Liver (tissue), 9 donors: Measurements from ENCODE around the gene ZNF410. TPM values are rescaled to one million over a fixed set of nuclear protein-coding genes. Genes with fewer than 3 reads are reported as not detected.

Experiments used
- DNase-seq: peaks from one replicate; pipeline ENCODE4 v3.0.0-alpha.2; 2017; ENCODE audit warnings: low spot score
- H3K27ac ChIP-seq, 2 donors: one replicate each; pipeline ENCODE4 v1.7.0; 2013; ENCODE audit warnings: inconsistent platforms in 2 of 2, low read length in 2 of 2, control low read depth in 1 of 2, low read depth in 1 of 2, mild to moderate bottlenecking in 1 of 2
- H3K27me3 ChIP-seq, 4 donors: one replicate each; pipeline versions ENCODE4 v1.6.1 to v1.7.0; 2013; ENCODE audit warnings: low read length in 3 of 4, inconsistent platforms in 1 of 4, mild to moderate bottlenecking in 1 of 4, moderate library complexity in 1 of 4; ENCODE audit not compliant: control insufficient read depth in 4 of 4, insufficient read depth in 4 of 4
- H3K36me3 ChIP-seq, 4 donors: one replicate each; pipeline versions ENCODE4 v1.6.1 to v1.7.0; 2013; ENCODE audit warnings: low read length in 3 of 4, mild to moderate bottlenecking in 3 of 4, low read depth in 1 of 4, moderate library complexity in 1 of 4; ENCODE audit not compliant: control insufficient read depth in 4 of 4, insufficient read depth in 3 of 4
- H3K4me1 ChIP-seq, 4 donors: one replicate each; pipeline versions ENCODE4 v1.6.1 to v1.7.0; 2013; ENCODE audit warnings: low read length in 3 of 4, mild to moderate bottlenecking in 3 of 4, moderate library complexity in 1 of 4; ENCODE audit not compliant: control insufficient read depth in 4 of 4, insufficient read depth in 4 of 4
- H3K4me3 ChIP-seq, 3 donors: one replicate each; pipeline versions ENCODE4 v1.6.1 to v1.7.0; 2013; ENCODE audit warnings: low read length in 3 of 3, control low read depth in 1 of 3, low read depth in 1 of 3, mild to moderate bottlenecking in 1 of 3
- H3K9ac ChIP-seq, 2 donors: one replicate each; pipeline ENCODE4 v1.7.0; 2013; ENCODE audit warnings: low read length in 2 of 2, mild to moderate bottlenecking in 2 of 2, moderate library complexity in 2 of 2, control low read depth in 1 of 2, low read depth in 1 of 2
- H3K9me3 ChIP-seq, 4 donors: one replicate each; pipeline versions ENCODE4 v1.6.1 to v1.7.0; 2013; ENCODE audit warnings: low read length in 3 of 4; ENCODE audit not compliant: control insufficient read depth in 4 of 4
- EGR1 ChIP-seq, 2 donors: IDR thresholded peaks; 2 replicates each; pipeline ENCODE4 v1.6.1; 2016 to 2018; ENCODE audit warnings: antibody characterized with exemption in 2 of 2, low read depth in 2 of 2
- FOXA1 ChIP-seq: IDR thresholded peaks from 2 replicates; pipeline ENCODE4 v1.6.1; 2016; ENCODE audit warnings: antibody characterized with exemption
- FOXA2 ChIP-seq: IDR thresholded peaks from 2 replicates; pipeline ENCODE4 v1.6.1; 2016; ENCODE audit warnings: antibody characterized with exemption
- GABPA ChIP-seq, 2 donors: IDR thresholded peaks in 1 of 2; conservative IDR thresholded peaks in 1 of 2; 2 replicates each; pipeline ENCODE4 v1.6.1; 2016; ENCODE audit warnings: antibody characterized with exemption in 2 of 2, mild to moderate bottlenecking in 1 of 2, moderate library complexity in 1 of 2
- HNF4A ChIP-seq, 2 donors: conservative IDR thresholded peaks; 2 replicates each; pipeline ENCODE4 v1.6.1; 2016; ENCODE audit warnings: antibody characterized with exemption in 2 of 2, mild to moderate bottlenecking in 2 of 2
- HNF4G ChIP-seq: IDR thresholded peaks from 2 replicates; pipeline ENCODE4 v1.6.1; 2016; ENCODE audit warnings: antibody characterized with exemption
- JUND ChIP-seq, 2 donors: IDR thresholded peaks; 2 replicates each; pipeline ENCODE4 v1.6.1; 2016; ENCODE audit warnings: antibody characterized with exemption in 2 of 2
- NR2F2 ChIP-seq: IDR thresholded peaks from 2 replicates; pipeline ENCODE4 v1.6.1; 2016; ENCODE audit warnings: antibody characterized with exemption
- RAD21 ChIP-seq, 2 donors: IDR thresholded peaks; 2 replicates each; pipeline ENCODE4 v1.6.1; 2016; ENCODE audit warnings: antibody characterized with exemption in 2 of 2, mild to moderate bottlenecking in 2 of 2
- REST ChIP-seq: IDR thresholded peaks from 2 replicates; pipeline ENCODE4 v1.6.1; 2016; ENCODE audit warnings: antibody characterized with exemption, mild to moderate bottlenecking
- RXRA ChIP-seq, 2 donors: IDR thresholded peaks; 2 replicates each; pipeline ENCODE4 v1.6.1; 2017 to 2018; ENCODE audit warnings: antibody characterized with exemption in 2 of 2, mild to moderate bottlenecking in 1 of 2
- SP1 ChIP-seq: IDR thresholded peaks from 2 replicates; pipeline ENCODE4 v1.6.1; 2018; ENCODE audit warnings: antibody characterized with exemption, mild to moderate bottlenecking
- TAF1 ChIP-seq: conservative IDR thresholded peaks from 2 replicates; pipeline ENCODE4 v1.6.1; 2016; ENCODE audit warnings: antibody characterized with exemption, mild to moderate bottlenecking
- YY1 ChIP-seq: IDR thresholded peaks from 2 replicates; pipeline ENCODE4 v1.6.1; 2016; ENCODE audit warnings: antibody characterized with exemption, mild to moderate bottlenecking
- WGBS: extraction: QIAGEN DNeasy Blood & Tissue Kit; methylation state at CpG from one replicate; pipeline ENCODE4 v1.1.7; 2013; 5-methylcytosine and 5-hydroxymethylcytosine counted together
- polyA plus RNA-seq, 2 donors: library from polyadenylated mRNA; stranded (reverse) in 1 of 2; unstranded in 1 of 2; fragments of 200-250 nt in 1 of 2; fragments of >200 nt in 1 of 2; fragmentation: Nextera tagmentation in 1 of 2; extraction: Ambion mirVana in 1 of 2; gene quantifications; one replicate each; pipeline versions ENCODE4 v1.2.1 to v1.2.3, GENCODE V29; 2013 to 2015
- total RNA-seq, 2 donors: library from RNA; depleted of rRNA; stranded (reverse); fragments of >200 nt; gene quantifications; one replicate each; pipeline ENCODE4 v1.2.3, GENCODE V29; 2014
- TF ChIP-seq, protein P1 (sequence below): IDR thresholded peaks from 2 replicates; pipeline ENCODE4 v1.6.1; 2016; ENCODE audit warnings: antibody characterized with exemption
- TF ChIP-seq, protein P2 (sequence below): IDR thresholded peaks from 2 replicates; pipeline ENCODE4 v1.6.1; 2016; ENCODE audit warnings: antibody characterized with exemption
- TF ChIP-seq, protein P3 (sequence below): IDR thresholded peaks from 2 replicates; pipeline ENCODE4 v1.6.1; 2016; ENCODE audit warnings: antibody characterized with exemption
- TF ChIP-seq, protein P4 (sequence below): fragments of 150-350 bp; IDR thresholded peaks from 2 replicates; pipeline ENCODE4 v1.5.1; 2017; ENCODE audit warnings: improper control_type of control experiment, low read depth, low read length; ENCODE audit not compliant: missing input control
- donor health status: healthy.
- donor health status: healthy.
- donor health status: healthy.
- donor health status: healthy.
- donor health status: healthy.

ZNF410 gene
- total and polyA plus RNA-seq, 4 donors = 11.2 to 33.0 (median 21.6) TPM

- TF ChIP-seq FOXA1 (no peak), JUND (IDR thresholded peaks at IDR 0.05) (no peak), SP1 (no peak), RXRA (IDR thresholded peaks at IDR 0.05) (no peak), HNF4A (conservative IDR thresholded peaks at IDR 0.05) (no peak), FOXA2 (no peak), YY1 (no peak), NR2F2 (no peak), GABPA (IDR thresholded peaks at IDR 0.05 in 1 of 2, conservative IDR thresholded peaks at IDR 0.05 in 1 of 2) (no peak), EGR1 (IDR thresholded peaks at IDR 0.05; ENCODE audit: low read depth in 2 of 2) (no peak), HNF4G (no peak), REST (no peak), RAD21 (IDR thresholded peaks at IDR 0.05) (no peak), TAF1 (no peak)
- TF ChIP-seq, protein P1, sequence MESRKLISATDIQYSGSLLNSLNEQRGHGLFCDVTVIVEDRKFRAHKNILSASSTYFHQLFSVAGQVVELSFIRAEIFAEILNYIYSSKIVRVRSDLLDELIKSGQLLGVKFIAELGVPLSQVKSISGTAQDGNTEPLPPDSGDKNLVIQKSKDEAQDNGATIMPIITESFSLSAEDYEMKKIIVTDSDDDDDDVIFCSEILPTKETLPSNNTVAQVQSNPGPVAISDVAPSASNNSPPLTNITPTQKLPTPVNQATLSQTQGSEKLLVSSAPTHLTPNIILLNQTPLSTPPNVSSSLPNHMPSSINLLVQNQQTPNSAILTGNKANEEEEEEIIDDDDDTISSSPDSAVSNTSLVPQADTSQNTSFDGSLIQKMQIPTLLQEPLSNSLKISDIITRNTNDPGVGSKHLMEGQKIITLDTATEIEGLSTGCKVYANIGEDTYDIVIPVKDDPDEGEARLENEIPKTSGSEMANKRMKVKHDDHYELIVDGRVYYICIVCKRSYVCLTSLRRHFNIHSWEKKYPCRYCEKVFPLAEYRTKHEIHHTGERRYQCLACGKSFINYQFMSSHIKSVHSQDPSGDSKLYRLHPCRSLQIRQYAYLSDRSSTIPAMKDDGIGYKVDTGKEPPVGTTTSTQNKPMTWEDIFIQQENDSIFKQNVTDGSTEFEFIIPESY = no peak
- TF ChIP-seq, protein P2, sequence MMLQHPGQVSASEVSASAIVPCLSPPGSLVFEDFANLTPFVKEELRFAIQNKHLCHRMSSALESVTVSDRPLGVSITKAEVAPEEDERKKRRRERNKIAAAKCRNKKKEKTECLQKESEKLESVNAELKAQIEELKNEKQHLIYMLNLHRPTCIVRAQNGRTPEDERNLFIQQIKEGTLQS = no peak
- TF ChIP-seq, protein P3, sequence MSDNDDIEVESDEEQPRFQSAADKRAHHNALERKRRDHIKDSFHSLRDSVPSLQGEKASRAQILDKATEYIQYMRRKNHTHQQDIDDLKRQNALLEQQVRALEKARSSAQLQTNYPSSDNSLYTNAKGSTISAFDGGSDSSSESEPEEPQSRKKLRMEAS = no peak
- TF ChIP-seq, protein P4, sequence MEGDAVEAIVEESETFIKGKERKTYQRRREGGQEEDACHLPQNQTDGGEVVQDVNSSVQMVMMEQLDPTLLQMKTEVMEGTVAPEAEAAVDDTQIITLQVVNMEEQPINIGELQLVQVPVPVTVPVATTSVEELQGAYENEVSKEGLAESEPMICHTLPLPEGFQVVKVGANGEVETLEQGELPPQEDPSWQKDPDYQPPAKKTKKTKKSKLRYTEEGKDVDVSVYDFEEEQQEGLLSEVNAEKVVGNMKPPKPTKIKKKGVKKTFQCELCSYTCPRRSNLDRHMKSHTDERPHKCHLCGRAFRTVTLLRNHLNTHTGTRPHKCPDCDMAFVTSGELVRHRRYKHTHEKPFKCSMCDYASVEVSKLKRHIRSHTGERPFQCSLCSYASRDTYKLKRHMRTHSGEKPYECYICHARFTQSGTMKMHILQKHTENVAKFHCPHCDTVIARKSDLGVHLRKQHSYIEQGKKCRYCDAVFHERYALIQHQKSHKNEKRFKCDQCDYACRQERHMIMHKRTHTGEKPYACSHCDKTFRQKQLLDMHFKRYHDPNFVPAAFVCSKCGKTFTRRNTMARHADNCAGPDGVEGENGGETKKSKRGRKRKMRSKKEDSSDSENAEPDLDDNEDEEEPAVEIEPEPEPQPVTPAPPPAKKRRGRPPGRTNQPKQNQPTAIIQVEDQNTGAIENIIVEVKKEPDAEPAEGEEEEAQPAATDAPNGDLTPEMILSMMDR = no peak
- 65% methylated on average over 2 of the region's 2 CpGs for WGBS
- DNase-seq = no peak
Measured at GRCh38 chr14:73973497-73973896, 86.8 kb downstream of the ZNF410 start.

More at GRCh38 chr14:73973497-73973896, 86.8 kb downstream of the ZNF410 start:
- H3K27ac ChIP-seq = no peak overlapping the region
- H3K9me3 ChIP-seq = no peaks in the 10 kb centered on the region
- H3K9ac ChIP-seq = no peak overlapping the region
- H3K27me3 ChIP-seq = no peaks in the 10 kb centered on the region
- H3K4me3 ChIP-seq = no peak overlapping the region
- H3K4me1 ChIP-seq = peaks cover 0 to 7% (median 0%) of the 10 kb centered on the region in 4 donors
- H3K36me3 ChIP-seq = peaks cover 5 to 59% (median 52%) of the 10 kb centered on the region in 4 donors
